HCT116 (cell line): ENCODE measurements around the gene RAB36. TPM values are rescaled to one million over a fixed set of nuclear protein-coding genes. Genes with fewer than 3 reads are reported as not detected.

Experiments used
- ATAC-seq: fragments of 200-7000 bp; cut with Tn5 transposase; 2 replicates; pipeline ENCODE4 v1.9.1; 2020; ENCODE audit warnings: mild to moderate bottlenecking, moderate library complexity
- BruUV-seq: library from RNA; stranded (reverse); fragments of 400-500 nt; replicated peaks from 2 replicates; lab custom pipeline; 2021; lab: Mats Ljungman, UMichigan
- CTCF ChIA-PET: fragments of 300-600 bp; sonication (Branson Sonifier 250); formaldehyde crosslinking; loops from one replicate; lab custom pipeline; 2021; ENCODE audit warnings: antibody characterized with exemption; lab: Charles Lee
- POLR2A ChIA-PET: fragments of 300-600, 350-600 bp; sonication (Branson Sonifier 250); formaldehyde crosslinking; loops from one replicate; lab custom pipeline; 2021; ENCODE audit warnings: antibody characterized with exemption; lab: Charles Lee
- RAD21 ChIA-PET, 2 experiments: fragments of 300-600 bp; sonication (Branson Sonifier 250); formaldehyde crosslinking; loops; one replicate each; lab custom pipeline; 2023; ENCODE audit warnings: low total read pairs in 2 of 2; ENCODE audit not compliant: uncharacterized antibody in 2 of 2, unreplicated experiment in 2 of 2, low non-redundant PET in 1 of 2; lab: Charles Lee
- DNase-seq: peaks from one replicate; pipeline ENCODE4 v3.0.0-alpha.2; 2010; ENCODE audit warnings: low read depth, low spot score
- H2AFZ ChIP-seq: fragments of 200-600 bp; shearing (Covaris generic), sonication (generic); 2 replicates; pipeline ENCODE4 v1.6.1; 2017; ENCODE audit warnings: low read depth, mixed run types, mixed read lengths, antibody characterized with exemption, low read length; ENCODE audit not compliant: poor library complexity, severe bottlenecking
- H3K27ac ChIP-seq: 2 replicates; pipeline ENCODE4 v1.5.1; 2012; ENCODE audit warnings: low read depth, low read length
- H3K27me3 ChIP-seq: fragments of 200-600 bp; sonication (generic); 2 replicates; pipeline ENCODE4 v1.6.1; 2016; ENCODE audit warnings: mixed run types, low read length, mixed read lengths; ENCODE audit not compliant: insufficient read depth
- H3K36me3 ChIP-seq, 2 experiments: fragments of 200-500 bp in 1 of 2; fragments of 200-600 bp in 1 of 2; sonication (Bioruptor generic) in 1 of 2; sonication (generic) in 1 of 2; 2 replicates each; pipeline versions ENCODE4 v1.5.1 to v1.6.1; 2014 to 2016; ENCODE audit warnings: low read length in 2 of 2, inconsistent platforms in 1 of 2, mixed read lengths in 1 of 2, mixed run types in 1 of 2; ENCODE audit not compliant: insufficient read depth in 2 of 2, control insufficient read depth in 1 of 2
- H3K4me1 ChIP-seq, 2 experiments: fragments of 200-600 bp in 1 of 2; sonication (generic) in 1 of 2; 2 replicates each; pipeline versions ENCODE4 v1.5.1 to v1.6.1; 2012 to 2017; ENCODE audit warnings: low read length in 2 of 2, inconsistent platforms in 1 of 2, mild to moderate bottlenecking in 1 of 2, mixed read lengths in 1 of 2, mixed run types in 1 of 2, moderate library complexity in 1 of 2; ENCODE audit not compliant: insufficient read depth in 2 of 2, control insufficient read depth in 1 of 2
- H3K4me2 ChIP-seq: fragments of 200-600 bp; sonication (generic); 2 replicates; pipeline ENCODE4 v1.6.1; 2017; ENCODE audit warnings: mixed run types, low read length, mixed read lengths
- H3K4me3 ChIP-seq, 2 experiments: fragments of 200-600 bp in 1 of 2; sonication (generic) in 1 of 2; replicated peaks in 1 of 2; 2 replicates each; pipeline ENCODE4 v1.5.1; 2011 to 2016; ENCODE audit warnings: low read length in 2 of 2, control low read depth in 1 of 2, low read depth in 1 of 2, mild to moderate bottlenecking in 1 of 2, mixed read lengths in 1 of 2, mixed run types in 1 of 2
- H3K79me2 ChIP-seq: fragments of 200-600 bp; sonication (generic); 2 replicates; pipeline ENCODE4 v1.6.1; 2017; ENCODE audit warnings: mild to moderate bottlenecking, mixed run types, low read length, moderate library complexity, mixed read lengths; ENCODE audit not compliant: insufficient read depth
- H3K9ac ChIP-seq: fragments of 200-600 bp; sonication (generic); 2 replicates; pipeline ENCODE4 v1.6.1; 2016; ENCODE audit warnings: low read length, mixed read lengths
- H3K9me2 ChIP-seq: fragments of 200-600 bp; sonication (generic), shearing (Covaris generic); 2 replicates; pipeline ENCODE4 v1.6.1; 2017; ENCODE audit warnings: mixed run types, mild to moderate bottlenecking, moderate library complexity; ENCODE audit not compliant: insufficient read depth
- H3K9me3 ChIP-seq, 2 experiments: fragments of 200-500 bp in 1 of 2; fragments of 200-600 bp in 1 of 2; sonication (Bioruptor generic) in 1 of 2; sonication (generic) in 1 of 2; 2 replicates each; pipeline ENCODE4 v1.6.1; 2014 to 2017; ENCODE audit warnings: low read length in 2 of 2, mixed read lengths in 2 of 2, inconsistent platforms in 1 of 2, low read depth in 1 of 2, mild to moderate bottlenecking in 1 of 2, mixed run types in 1 of 2, moderate library complexity in 1 of 2; ENCODE audit not compliant: control insufficient read depth in 1 of 2, insufficient read depth in 1 of 2
- H4K20me1 ChIP-seq: fragments of 200-600 bp; sonication (generic), shearing (Covaris generic); 2 replicates; pipeline ENCODE4 v1.6.1; 2017; ENCODE audit warnings: mixed run types, mild to moderate bottlenecking, moderate library complexity; ENCODE audit not compliant: insufficient read depth
- CBX3 ChIP-seq: IDR thresholded peaks from 2 replicates; pipeline ENCODE4 v1.6.1; 2012; ENCODE audit warnings: low read depth
- CEBPB ChIP-seq: IDR thresholded peaks from 2 replicates; pipeline ENCODE4 v1.6.1; 2012; ENCODE audit warnings: low read depth
- EGR1 ChIP-seq: IDR thresholded peaks from 2 replicates; pipeline ENCODE4 v1.6.1; 2012; ENCODE audit warnings: low read depth
- ELF1 ChIP-seq: IDR thresholded peaks from 2 replicates; pipeline ENCODE4 v1.6.1; 2012; ENCODE audit warnings: low read depth, borderline replicate concordance
- EZH2 ChIP-seq: fragments of 200-600 bp; sonication (generic); IDR thresholded peaks from 2 replicates; pipeline ENCODE4 v1.6.1; 2017; ENCODE audit warnings: antibody characterized with exemption, mixed run types
- JUND ChIP-seq: IDR thresholded peaks from 2 replicates; pipeline ENCODE4 v1.6.1; 2012
- POLR2A ChIP-seq: IDR thresholded peaks from 2 replicates; pipeline ENCODE4 v1.7.0; 2011; ENCODE audit warnings: borderline replicate concordance; ENCODE audit not compliant: insufficient read depth, insufficient read length; ENCODE audit errors: extremely low read depth
- RAD21 ChIP-seq: IDR thresholded peaks from 2 replicates; pipeline ENCODE4 v1.6.1; 2012; ENCODE audit warnings: low read depth, mild to moderate bottlenecking
- SIN3A ChIP-seq: IDR thresholded peaks from 2 replicates; pipeline ENCODE4 v1.6.1; 2012; ENCODE audit warnings: low read depth
- SP1 ChIP-seq: IDR thresholded peaks from 2 replicates; pipeline ENCODE4 v1.6.1; 2012; ENCODE audit warnings: low read depth
- SRF ChIP-seq: IDR thresholded peaks from 2 replicates; pipeline ENCODE4 v1.6.1; 2012; ENCODE audit warnings: low read depth
- TCF7L2 ChIP-seq: IDR thresholded peaks from 2 replicates; pipeline ENCODE4 v1.7.0; 2011; ENCODE audit warnings: borderline replicate concordance, inconsistent platforms; ENCODE audit not compliant: insufficient read depth, insufficient read length; ENCODE audit errors: extremely low read depth
- YY1 ChIP-seq: IDR thresholded peaks from 2 replicates; pipeline ENCODE4 v1.6.1; 2011; ENCODE audit warnings: low read length, low read depth, moderate library complexity, mild to moderate bottlenecking; ENCODE audit not compliant: insufficient replicate concordance; ENCODE audit errors: extremely low read depth
- ZFX ChIP-seq: fragments of 450-650 bp; IDR thresholded peaks from 2 replicates; pipeline ENCODE4 v1.6.1; 2017
- ZNF274 ChIP-seq: fragments of 200-500 bp; sonication (Bioruptor generic); IDR thresholded peaks from 2 replicates; pipeline ENCODE4 v1.6.1; 2014; ENCODE audit warnings: mild to moderate bottlenecking, low read depth, low read length, inconsistent platforms
- intact Hi-C: fragments of 100-400 bp; cut with micrococcal nuclease; formaldehyde crosslinking; loops from 2 replicates; pipeline ENCODE4 v1.10.0; 2022
- total RNA-seq: library from RNA; stranded (reverse); gene quantifications from one replicate; pipeline ENCODE4 v1.2.1, GENCODE V29; 2021; ENCODE audit not compliant: unreplicated experiment
- TF ChIP-seq, protein P1 (sequence below): IDR thresholded peaks from 2 replicates; pipeline ENCODE4 v1.6.1; 2012; ENCODE audit warnings: low read depth
- TF ChIP-seq, protein P2 (sequence below): IDR thresholded peaks from 2 replicates; pipeline ENCODE4 v1.6.1; 2012
- TF ChIP-seq, protein P3 (sequence below): IDR thresholded peaks from 2 replicates; pipeline ENCODE4 v1.6.1; 2012

Gene RAB36
- total RNA-seq, 1 experiment from 2014 or later = 6.1 TPM

DNA sequence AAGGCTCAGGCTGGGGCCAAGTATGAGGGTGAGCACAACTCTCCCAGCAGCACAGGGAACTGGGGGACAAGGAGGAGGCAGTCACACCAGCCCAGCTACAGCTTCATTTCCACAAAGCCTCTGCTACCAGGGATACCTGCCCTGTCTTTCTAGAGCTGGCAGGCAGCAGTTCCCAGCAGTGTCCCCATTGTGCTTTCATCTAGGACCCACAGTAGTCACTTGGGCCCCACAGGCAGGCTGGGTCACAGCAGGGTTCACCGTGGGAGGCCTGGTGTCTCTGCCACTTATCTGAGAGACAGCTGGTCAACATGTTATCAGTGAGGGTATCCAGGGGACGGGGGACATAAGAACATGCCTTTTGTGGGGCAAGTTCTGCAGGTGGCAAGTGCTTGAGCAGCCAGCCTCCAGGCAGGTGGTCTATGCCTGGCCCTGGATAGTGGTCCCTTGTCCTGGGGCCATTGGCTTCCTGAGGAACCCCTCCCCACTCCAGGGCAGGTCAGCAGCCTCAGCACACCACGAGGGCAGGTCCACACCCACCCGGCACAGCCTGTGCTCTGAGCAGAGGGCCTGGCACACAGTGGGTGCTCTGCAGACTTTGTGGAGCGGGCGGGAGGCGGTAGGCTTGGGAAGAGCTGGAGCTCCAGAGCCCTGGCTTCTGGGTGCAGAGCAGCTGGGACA is 45.0 kb upstream of the RAB36 start (continued):
- TF ChIP-seq, protein P1, sequence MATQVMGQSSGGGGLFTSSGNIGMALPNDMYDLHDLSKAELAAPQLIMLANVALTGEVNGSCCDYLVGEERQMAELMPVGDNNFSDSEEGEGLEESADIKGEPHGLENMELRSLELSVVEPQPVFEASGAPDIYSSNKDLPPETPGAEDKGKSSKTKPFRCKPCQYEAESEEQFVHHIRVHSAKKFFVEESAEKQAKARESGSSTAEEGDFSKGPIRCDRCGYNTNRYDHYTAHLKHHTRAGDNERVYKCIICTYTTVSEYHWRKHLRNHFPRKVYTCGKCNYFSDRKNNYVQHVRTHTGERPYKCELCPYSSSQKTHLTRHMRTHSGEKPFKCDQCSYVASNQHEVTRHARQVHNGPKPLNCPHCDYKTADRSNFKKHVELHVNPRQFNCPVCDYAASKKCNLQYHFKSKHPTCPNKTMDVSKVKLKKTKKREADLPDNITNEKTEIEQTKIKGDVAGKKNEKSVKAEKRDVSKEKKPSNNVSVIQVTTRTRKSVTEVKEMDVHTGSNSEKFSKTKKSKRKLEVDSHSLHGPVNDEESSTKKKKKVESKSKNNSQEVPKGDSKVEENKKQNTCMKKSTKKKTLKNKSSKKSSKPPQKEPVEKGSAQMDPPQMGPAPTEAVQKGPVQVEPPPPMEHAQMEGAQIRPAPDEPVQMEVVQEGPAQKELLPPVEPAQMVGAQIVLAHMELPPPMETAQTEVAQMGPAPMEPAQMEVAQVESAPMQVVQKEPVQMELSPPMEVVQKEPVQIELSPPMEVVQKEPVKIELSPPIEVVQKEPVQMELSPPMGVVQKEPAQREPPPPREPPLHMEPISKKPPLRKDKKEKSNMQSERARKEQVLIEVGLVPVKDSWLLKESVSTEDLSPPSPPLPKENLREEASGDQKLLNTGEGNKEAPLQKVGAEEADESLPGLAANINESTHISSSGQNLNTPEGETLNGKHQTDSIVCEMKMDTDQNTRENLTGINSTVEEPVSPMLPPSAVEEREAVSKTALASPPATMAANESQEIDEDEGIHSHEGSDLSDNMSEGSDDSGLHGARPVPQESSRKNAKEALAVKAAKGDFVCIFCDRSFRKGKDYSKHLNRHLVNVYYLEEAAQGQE = no peak
- TF ChIP-seq, protein P2, sequence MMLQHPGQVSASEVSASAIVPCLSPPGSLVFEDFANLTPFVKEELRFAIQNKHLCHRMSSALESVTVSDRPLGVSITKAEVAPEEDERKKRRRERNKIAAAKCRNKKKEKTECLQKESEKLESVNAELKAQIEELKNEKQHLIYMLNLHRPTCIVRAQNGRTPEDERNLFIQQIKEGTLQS = no peak
- no peak for TF ChIP-seq SRF
- TF ChIP-seq YY1 = no peak
- TF ChIP-seq ELF1 = no peak
- TF ChIP-seq TCF7L2 = no peak
- TF ChIP-seq, protein P3, sequence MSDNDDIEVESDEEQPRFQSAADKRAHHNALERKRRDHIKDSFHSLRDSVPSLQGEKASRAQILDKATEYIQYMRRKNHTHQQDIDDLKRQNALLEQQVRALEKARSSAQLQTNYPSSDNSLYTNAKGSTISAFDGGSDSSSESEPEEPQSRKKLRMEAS = no peak
- TF ChIP-seq SIN3A = no peak
- TF ChIP-seq POLR2A = no peak

DNA sequence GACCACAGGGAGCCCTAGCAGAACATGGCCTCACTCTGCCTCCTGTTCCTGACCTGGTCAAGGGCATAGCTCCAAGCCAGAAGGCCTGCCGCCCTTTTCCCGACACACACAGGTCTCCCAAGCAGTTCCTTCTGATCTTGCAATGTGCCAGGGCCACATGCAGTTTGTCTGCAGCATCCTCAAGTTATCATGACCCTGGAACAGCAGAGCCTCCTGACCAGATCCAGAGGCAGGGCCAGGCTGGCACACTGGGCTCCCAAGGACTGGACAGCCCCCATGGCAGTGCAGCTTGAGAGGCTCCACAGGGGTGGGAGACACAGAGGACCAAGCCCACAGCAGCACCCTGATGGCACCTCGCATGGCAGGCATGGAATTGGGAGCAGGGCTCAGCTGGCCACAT is 43.8 kb upstream of the RAB36 start:
- Histone ChIP-seq H3K4me1 (no peaks in the 10 kb centered on the region), H4K20me1 (no peaks in the 10 kb centered on the region), H3K79me2 (no peaks in the 10 kb centered on the region), H2AFZ (no peak overlapping the region), H3K4me3 (no peak overlapping the region), H3K4me2 (no peak overlapping the region), H3K36me3 (no peaks in the 10 kb centered on the region), H3K9me3 (no peaks in the 10 kb centered on the region), H3K9ac (no peak overlapping the region), H3K27me3 (no peaks in the 10 kb centered on the region), H3K9me2 (no peaks in the 10 kb centered on the region), H3K27ac (no peak overlapping the region)
- intact Hi-C loops = no loop called here
- RAD21 ChIA-PET = no interaction called here
- CTCF ChIA-PET = no interaction called here
- BruUV-seq = no TSS peak
- TF ChIP-seq RAD21 = no peak
- TF ChIP-seq ELF1 = no peak
- no peak for TF ChIP-seq ZNF274
- TF ChIP-seq CBX3 = no peak
- no peak for TF ChIP-seq CEBPB
- TF ChIP-seq EGR1 = no peak
- TF ChIP-seq, protein P2 = no peak
- TF ChIP-seq, protein P3 = no peak
- no peak for TF ChIP-seq SP1
- no peak for TF ChIP-seq JUND
- no peak for TF ChIP-seq EZH2
- TF ChIP-seq YY1 = no peak
- TF ChIP-seq SRF = no peak
- no peak for TF ChIP-seq ZFX
- POLR2A ChIA-PET = no interaction called here
- ATAC-seq (no peak), DNase-seq (no peak)
